HepG2 (cell line): ENCODE data around the gene NOTUM. TPM values are rescaled to one million over a fixed set of nuclear protein-coding genes. Genes with fewer than 3 reads are reported as not detected.

Experiments
- ATAC-seq: fragments of 200-7000 bp; cut with Tn5 transposase; 3 replicates; pipeline ENCODE4 v1.9.1; 2020; ENCODE audit warnings: mild to moderate bottlenecking, moderate library complexity
- BruUV-seq: library from RNA; stranded (reverse); fragments of 400-500 nt; replicated peaks from 2 replicates; lab custom pipeline; 2021; lab: Mats Ljungman, UMichigan
- CTCF ChIA-PET: fragments of 300-600 bp; formaldehyde crosslinking; extraction: SDS; loops from one replicate; lab custom pipeline; 2021; ENCODE audit warnings: low total read pairs, inconsistent platforms, low intra/inter-chr PET ratio; lab: Yijun Ruan, JAX
- POLR2A ChIA-PET: fragments of 350-600 bp; sonication (Branson Sonifier 250); formaldehyde crosslinking; loops from one replicate; lab custom pipeline; 2020; ENCODE audit warnings: antibody characterized with exemption, inconsistent platforms; lab: Yijun Ruan, JAX
- DNase-seq: peaks from one replicate; pipeline ENCODE4 v3.0.0-alpha.2; 2015; ENCODE audit warnings: low spot score
- FAIRE-seq: peaks from 3 replicates; lab custom pipeline; 2011; peaks lifted over from hg19 to GRCh38; lab: Jason Lieb, UNC
- H2AFZ ChIP-seq: one replicate; pipeline ENCODE4 v1.6.1; 2011; ENCODE audit warnings: low read length, inconsistent platforms
- H3K27ac ChIP-seq: fragments of 300-600 bp; 3 replicates; pipeline ENCODE4 v1.8.0; 2011; ENCODE audit warnings: mixed run types, mild to moderate bottlenecking, mixed read lengths, low read length, inconsistent platforms; ENCODE audit not compliant: insufficient read depth; ENCODE audit errors: extremely low read length
- H3K27me3 ChIP-seq, 2 experiments: fragments of 200-600 bp in 1 of 2; 2 replicates in 1 of 2; 3 replicates in 1 of 2; pipeline versions ENCODE4 v1.6.0 to v1.8.0; 2011; ENCODE audit warnings: low read length in 2 of 2, mild to moderate bottlenecking in 2 of 2, moderate library complexity in 2 of 2, inconsistent platforms in 1 of 2; ENCODE audit not compliant: insufficient read depth in 2 of 2, control insufficient read depth in 1 of 2
- H3K36me3 ChIP-seq, 2 experiments: fragments of 200-600 bp in 1 of 2; replicated peaks in 1 of 2; 2 replicates in 1 of 2; 3 replicates in 1 of 2; pipeline versions ENCODE4 v1.5.1 to v1.8.0; 2011; ENCODE audit warnings: low read length in 2 of 2, inconsistent platforms in 1 of 2; ENCODE audit not compliant: insufficient read depth in 2 of 2, control insufficient read depth in 1 of 2
- H3K4me1 ChIP-seq: 2 replicates; pipeline ENCODE4 v1.5.1; 2012; ENCODE audit warnings: low read length, inconsistent platforms; ENCODE audit not compliant: insufficient read depth
- H3K4me2 ChIP-seq: 2 replicates; pipeline ENCODE4 v1.6.0; 2011; ENCODE audit warnings: low read depth, low read length, inconsistent platforms
- H3K4me3 ChIP-seq, 3 experiments: fragments of 200-600 bp in 1 of 3; sonication (generic), shearing (Covaris generic) in 1 of 3; replicated peaks in 1 of 3; 2 replicates each; pipeline ENCODE4 v1.5.1; 2011 to 2016; ENCODE audit warnings: low read length in 3 of 3, inconsistent platforms in 2 of 3, low read depth in 2 of 3, mild to moderate bottlenecking in 2 of 3, control low read depth in 1 of 3, mixed read lengths in 1 of 3; ENCODE audit not compliant: insufficient read depth in 1 of 3
- H3K79me2 ChIP-seq: one replicate; pipeline ENCODE4 v1.6.1; 2011; ENCODE audit warnings: low read length, inconsistent platforms; ENCODE audit not compliant: insufficient read depth
- H3K9ac ChIP-seq: 2 replicates; pipeline ENCODE4 v1.6.0; 2011; ENCODE audit warnings: mild to moderate bottlenecking, low read depth, low read length, inconsistent platforms; ENCODE audit not compliant: insufficient read depth
- H3K9me3 ChIP-seq: 2 replicates; pipeline ENCODE4 v1.5.1; 2012; ENCODE audit warnings: mild to moderate bottlenecking, low read length
- H4K20me1 ChIP-seq: 2 replicates; pipeline ENCODE4 v1.6.0; 2011; ENCODE audit warnings: inconsistent platforms, mild to moderate bottlenecking, low read length, moderate library complexity; ENCODE audit not compliant: insufficient read depth
- HOXA5 ChIP-seq: sonication (generic); formaldehyde crosslinking; IDR thresholded peaks from 2 replicates; pipeline ENCODE4 v1.4.0; 2020; ENCODE audit warnings: missing genetic modification reagents
- IRF2 ChIP-seq: IDR thresholded peaks from 2 replicates; pipeline ENCODE4 v1.6.1; 2018; ENCODE audit warnings: missing genetic modification reagents, missing compliant biosample characterization
- POLR2AphosphoS2 ChIP-seq: IDR thresholded peaks from 2 replicates; pipeline ENCODE4 v1.6.1; 2011; ENCODE audit warnings: low read depth, low read length, improper control_type of control experiment
- POLR2AphosphoS5 ChIP-seq: IDR thresholded peaks from 2 replicates; pipeline ENCODE4 v1.6.1; 2012; ENCODE audit warnings: low read depth, low read length
- PTBP1 ChIP-seq: fragments of 200-400 bp; formaldehyde crosslinking; IDR thresholded peaks from 2 replicates; pipeline ENCODE4 v1.6.1; 2018; ENCODE audit warnings: low read length, low read depth; ENCODE audit not compliant: poor library complexity, severe bottlenecking
- RXRA ChIP-seq: sonication (generic); formaldehyde crosslinking; IDR thresholded peaks from 2 replicates; pipeline ENCODE4 v1.5.1; 2020; ENCODE audit warnings: missing genetic modification reagents
- SIX1 ChIP-seq: sonication (generic); formaldehyde crosslinking; IDR thresholded peaks from 2 replicates; pipeline ENCODE4 v1.4.0; 2020; ENCODE audit warnings: missing genetic modification reagents, borderline replicate concordance
- TOE1 ChIP-seq: sonication (generic); formaldehyde crosslinking; IDR thresholded peaks from 2 replicates; pipeline ENCODE4 v1.4.0; 2020; ENCODE audit warnings: mild to moderate bottlenecking, missing genetic modification reagents
- ZC3H13 ChIP-seq: sonication (generic); formaldehyde crosslinking; IDR thresholded peaks from 2 replicates; pipeline ENCODE4 v1.8.1; 2023; ENCODE audit warnings: mild to moderate bottlenecking, missing genetic modification reagents, moderate library complexity
- ZNF350 ChIP-seq: sonication (generic); formaldehyde crosslinking; IDR thresholded peaks from 2 replicates; pipeline ENCODE4 v1.4.0; 2020; ENCODE audit warnings: mild to moderate bottlenecking, low read depth, missing genetic modification reagents, borderline replicate concordance
- ZNF589 ChIP-seq: sonication (generic); formaldehyde crosslinking; conservative IDR thresholded peaks from 2 replicates; pipeline ENCODE4 v1.8.0; 2022; ENCODE audit warnings: mild to moderate bottlenecking, moderate library complexity, missing genetic modification reagents
- ZNF644 ChIP-seq: IDR thresholded peaks from 2 replicates; pipeline ENCODE4 v1.6.1; 2016; ENCODE audit warnings: low read depth
- WGBS: methylation state at CpG from one replicate; pipeline ENCODE4 v1.1.6; 2017; ENCODE audit warnings: low lambda C conversion rate; 5-methylcytosine and 5-hydroxymethylcytosine counted together
- in situ Hi-C: cut with HindIII; loops from 2 replicates; pipeline ENCODE4 v1.10.0; 2017; ENCODE audit warnings: low pct_unique_long_range_greater_than_20kb; ENCODE audit not compliant: extremely low pct_ligation_motif_present
- intact Hi-C: fragments of 100-400 bp; cut with micrococcal nuclease; formaldehyde crosslinking; loops from one replicate; pipeline ENCODE4 v1.10.0; 2022; ENCODE audit not compliant: unreplicated experiment
- polyA plus RNA-seq, 8 experiments: library from polyadenylated mRNA; depleted of rRNA in 3 of 8; stranded (reverse) in 7 of 8; unstranded in 1 of 8; fragments of >200 nt; fragmentation: Illumina TruSeq in 4 of 8; extraction: Trizol in 4 of 8; gene quantifications; 2 replicates each; pipeline versions ENCODE4 v1.2.1 to v1.2.3, GENCODE V29; 2011 to 2016; ENCODE audit warnings: low read depth in 4 of 8, missing spikeins in 1 of 8, mixed read lengths in 1 of 8; ENCODE audit not compliant: insufficient read depth in 1 of 8
- total RNA-seq, 5 experiments: library from RNA; depleted of rRNA; stranded (reverse); fragments of >200 nt; fragmentation: Illumina TruSeq; extraction: Trizol; gene quantifications; 2 replicates each; pipeline ENCODE4 v1.2.3, GENCODE V29; 2016; ENCODE audit warnings: low read depth in 1 of 5
- TF ChIP-seq, protein P1 (sequence below): sonication (generic); formaldehyde crosslinking; IDR thresholded peaks from 2 replicates; pipeline ENCODE4 v1.4.0; 2020; ENCODE audit warnings: missing genetic modification reagents
- TF ChIP-seq, protein P2 (sequence below): sonication (generic); formaldehyde crosslinking; IDR thresholded peaks from 2 replicates; pipeline ENCODE4 v1.4.0; 2020; ENCODE audit warnings: missing genetic modification reagents
- TF ChIP-seq, protein P3 (sequence below): IDR thresholded peaks from 2 replicates; pipeline ENCODE4 v1.6.1; 2012; ENCODE audit warnings: low read length, improper control_type of control experiment

Gene NOTUM
- total and polyA plus RNA-seq, 2 of the 13 experiments (the other 11 are each of a cell fraction or from before 2014, with no cell fraction given), result 150 to 160 TPM

DNA sequence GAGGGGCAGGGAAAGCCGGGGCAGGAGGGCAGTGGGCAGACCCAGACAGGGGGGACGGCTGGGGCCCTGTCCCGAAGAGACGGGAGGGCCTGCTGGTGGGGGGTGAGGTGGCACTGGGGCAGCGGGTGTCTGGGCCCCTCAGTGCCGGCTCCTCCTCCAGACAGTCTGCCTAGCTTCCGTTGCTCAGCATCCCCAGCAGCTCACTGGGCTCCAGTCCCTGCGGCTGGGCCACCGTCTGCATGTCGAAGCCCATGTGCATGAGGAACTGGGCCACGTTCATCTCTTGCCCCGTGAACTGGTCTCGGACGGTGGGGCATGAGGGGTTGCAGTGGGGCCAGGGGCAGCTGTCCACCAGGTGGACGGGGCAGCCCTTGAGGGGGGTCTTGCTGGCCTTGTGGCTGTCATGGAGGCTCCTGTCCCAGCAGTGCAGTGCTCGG, 8.2 kb downstream of the NOTUM start:
- Histone ChIP-seq H3K4me1 (peaks cover 63% of the 10 kb centered on the region), H3K9me3 (no peaks in the 10 kb centered on the region), H3K27ac (peak overlapping the region; percentile 24), H3K4me2 (no peak overlapping the region), H4K20me1 (peaks cover 13% of the 10 kb centered on the region; the same call in 1 of the 2 replicates), H3K36me3 (peaks cover 24 to 40% of the 10 kb centered on the region in 2 experiments; a peak in 4 of 5 replicates), H3K9ac (no peak overlapping the region), H3K27me3 (no peaks in the 10 kb centered on the region), H3K4me3 (no peak overlapping the region), H2AFZ (no peak overlapping the region), H3K79me2 (peaks cover 13% of the 10 kb centered on the region)
- FAIRE-seq, result no peak
- peak; percentile 11 for ATAC-seq
- intact Hi-C loops (loop anchor here (1.0 kb wide), 1 partner anchor 9 kb away; no protein-coding TSS in a partner anchor), in situ Hi-C loops (no loop called here)
- POLR2A ChIA-PET, result interaction anchor here (0.8 to 9.7 kb wide), 12 partner anchors 8 to 84 kb away, joined by 3 to 136 read pairs (median 18); partner anchors contain the start of genes CENPX, DCXR, LRRC45 and MAFG
- BruUV-seq, result TSS peak; percentile 59
- CTCF ChIA-PET, result no interaction called here
- no peak for DNase-seq
- 91% methylated on average over 13 of the region's 16 CpGs for WGBS
- TF ChIP-seq RXRA (CRISPR knock-in tag) (no peak), PTBP1 (peak; percentile 83), TOE1 (CRISPR knock-in tag) (no peak), SIX1 (CRISPR knock-in tag) (no peak), ZC3H13 (CRISPR knock-in tag) (peak; percentile 62), ZNF644 (CRISPR knock-in tag) (no peak), IRF2 (CRISPR knock-in tag) (no peak), ZNF589 (0 out of 2 replicates have a peak, but pooled peaks have one; percentile 18), POLR2AphosphoS5 (peak; percentile 62), ZNF350 (CRISPR knock-in tag) (0 out of 2 replicates have a peak, but pooled peaks have one; percentile 40), POLR2AphosphoS2 (0 out of 2 replicates have a peak, but pooled peaks have one; percentile 60), HOXA5 (CRISPR knock-in tag) (peak; percentile 47; the same call in 1 of the 2 replicates)
- TF ChIP-seq, protein P1, sequence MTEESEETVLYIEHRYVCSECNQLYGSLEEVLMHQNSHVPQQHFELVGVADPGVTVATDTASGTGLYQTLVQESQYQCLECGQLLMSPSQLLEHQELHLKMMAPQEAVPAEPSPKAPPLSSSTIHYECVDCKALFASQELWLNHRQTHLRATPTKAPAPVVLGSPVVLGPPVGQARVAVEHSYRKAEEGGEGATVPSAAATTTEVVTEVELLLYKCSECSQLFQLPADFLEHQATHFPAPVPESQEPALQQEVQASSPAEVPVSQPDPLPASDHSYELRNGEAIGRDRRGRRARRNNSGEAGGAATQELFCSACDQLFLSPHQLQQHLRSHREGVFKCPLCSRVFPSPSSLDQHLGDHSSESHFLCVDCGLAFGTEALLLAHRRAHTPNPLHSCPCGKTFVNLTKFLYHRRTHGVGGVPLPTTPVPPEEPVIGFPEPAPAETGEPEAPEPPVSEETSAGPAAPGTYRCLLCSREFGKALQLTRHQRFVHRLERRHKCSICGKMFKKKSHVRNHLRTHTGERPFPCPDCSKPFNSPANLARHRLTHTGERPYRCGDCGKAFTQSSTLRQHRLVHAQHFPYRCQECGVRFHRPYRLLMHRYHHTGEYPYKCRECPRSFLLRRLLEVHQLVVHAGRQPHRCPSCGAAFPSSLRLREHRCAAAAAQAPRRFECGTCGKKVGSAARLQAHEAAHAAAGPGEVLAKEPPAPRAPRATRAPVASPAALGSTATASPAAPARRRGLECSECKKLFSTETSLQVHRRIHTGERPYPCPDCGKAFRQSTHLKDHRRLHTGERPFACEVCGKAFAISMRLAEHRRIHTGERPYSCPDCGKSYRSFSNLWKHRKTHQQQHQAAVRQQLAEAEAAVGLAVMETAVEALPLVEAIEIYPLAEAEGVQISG (CRISPR knock-in tag), result 0 out of 2 replicates have a peak, but pooled peaks have one; percentile 27
- TF ChIP-seq, protein P2, sequence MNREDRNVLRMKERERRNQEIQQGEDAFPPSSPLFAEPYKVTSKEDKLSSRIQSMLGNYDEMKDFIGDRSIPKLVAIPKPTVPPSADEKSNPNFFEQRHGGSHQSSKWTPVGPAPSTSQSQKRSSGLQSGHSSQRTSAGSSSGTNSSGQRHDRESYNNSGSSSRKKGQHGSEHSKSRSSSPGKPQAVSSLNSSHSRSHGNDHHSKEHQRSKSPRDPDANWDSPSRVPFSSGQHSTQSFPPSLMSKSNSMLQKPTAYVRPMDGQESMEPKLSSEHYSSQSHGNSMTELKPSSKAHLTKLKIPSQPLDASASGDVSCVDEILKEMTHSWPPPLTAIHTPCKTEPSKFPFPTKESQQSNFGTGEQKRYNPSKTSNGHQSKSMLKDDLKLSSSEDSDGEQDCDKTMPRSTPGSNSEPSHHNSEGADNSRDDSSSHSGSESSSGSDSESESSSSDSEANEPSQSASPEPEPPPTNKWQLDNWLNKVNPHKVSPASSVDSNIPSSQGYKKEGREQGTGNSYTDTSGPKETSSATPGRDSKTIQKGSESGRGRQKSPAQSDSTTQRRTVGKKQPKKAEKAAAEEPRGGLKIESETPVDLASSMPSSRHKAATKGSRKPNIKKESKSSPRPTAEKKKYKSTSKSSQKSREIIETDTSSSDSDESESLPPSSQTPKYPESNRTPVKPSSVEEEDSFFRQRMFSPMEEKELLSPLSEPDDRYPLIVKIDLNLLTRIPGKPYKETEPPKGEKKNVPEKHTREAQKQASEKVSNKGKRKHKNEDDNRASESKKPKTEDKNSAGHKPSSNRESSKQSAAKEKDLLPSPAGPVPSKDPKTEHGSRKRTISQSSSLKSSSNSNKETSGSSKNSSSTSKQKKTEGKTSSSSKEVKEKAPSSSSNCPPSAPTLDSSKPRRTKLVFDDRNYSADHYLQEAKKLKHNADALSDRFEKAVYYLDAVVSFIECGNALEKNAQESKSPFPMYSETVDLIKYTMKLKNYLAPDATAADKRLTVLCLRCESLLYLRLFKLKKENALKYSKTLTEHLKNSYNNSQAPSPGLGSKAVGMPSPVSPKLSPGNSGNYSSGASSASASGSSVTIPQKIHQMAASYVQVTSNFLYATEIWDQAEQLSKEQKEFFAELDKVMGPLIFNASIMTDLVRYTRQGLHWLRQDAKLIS (CRISPR knock-in tag), result no peak
- TF ChIP-seq, protein P3, sequence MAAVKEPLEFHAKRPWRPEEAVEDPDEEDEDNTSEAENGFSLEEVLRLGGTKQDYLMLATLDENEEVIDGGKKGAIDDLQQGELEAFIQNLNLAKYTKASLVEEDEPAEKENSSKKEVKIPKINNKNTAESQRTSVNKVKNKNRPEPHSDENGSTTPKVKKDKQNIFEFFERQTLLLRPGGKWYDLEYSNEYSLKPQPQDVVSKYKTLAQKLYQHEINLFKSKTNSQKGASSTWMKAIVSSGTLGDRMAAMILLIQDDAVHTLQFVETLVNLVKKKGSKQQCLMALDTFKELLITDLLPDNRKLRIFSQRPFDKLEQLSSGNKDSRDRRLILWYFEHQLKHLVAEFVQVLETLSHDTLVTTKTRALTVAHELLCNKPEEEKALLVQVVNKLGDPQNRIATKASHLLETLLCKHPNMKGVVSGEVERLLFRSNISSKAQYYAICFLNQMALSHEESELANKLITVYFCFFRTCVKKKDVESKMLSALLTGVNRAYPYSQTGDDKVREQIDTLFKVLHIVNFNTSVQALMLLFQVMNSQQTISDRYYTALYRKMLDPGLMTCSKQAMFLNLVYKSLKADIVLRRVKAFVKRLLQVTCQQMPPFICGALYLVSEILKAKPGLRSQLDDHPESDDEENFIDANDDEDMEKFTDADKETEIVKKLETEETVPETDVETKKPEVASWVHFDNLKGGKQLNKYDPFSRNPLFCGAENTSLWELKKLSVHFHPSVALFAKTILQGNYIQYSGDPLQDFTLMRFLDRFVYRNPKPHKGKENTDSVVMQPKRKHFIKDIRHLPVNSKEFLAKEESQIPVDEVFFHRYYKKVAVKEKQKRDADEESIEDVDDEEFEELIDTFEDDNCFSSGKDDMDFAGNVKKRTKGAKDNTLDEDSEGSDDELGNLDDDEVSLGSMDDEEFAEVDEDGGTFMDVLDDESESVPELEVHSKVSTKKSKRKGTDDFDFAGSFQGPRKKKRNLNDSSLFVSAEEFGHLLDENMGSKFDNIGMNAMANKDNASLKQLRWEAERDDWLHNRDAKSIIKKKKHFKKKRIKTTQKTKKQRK, result no peak
